Measurements from ENCODE around the gene WDR4. TPM values are rescaled to one million over a fixed set of nuclear protein-coding genes. Genes with fewer than 3 reads are reported as not detected.

WDR4 gene
- total and polyA plus RNA-seq, 2 experiments from 2014 or later = 22.5 to 50.2 TPM

GRCh38 chr21:42873096-42873495 is 6.2 kb downstream of the WDR4 start (continued):
- TF ChIP-seq REST (IDR thresholded peaks at IDR 0.05; ENCODE audit: unreplicated experiment) = no peak
- no peak for TF ChIP-seq STAT1 (IDR thresholded peaks at IDR 0.05; ENCODE audit: unreplicated experiment)

DNA sequence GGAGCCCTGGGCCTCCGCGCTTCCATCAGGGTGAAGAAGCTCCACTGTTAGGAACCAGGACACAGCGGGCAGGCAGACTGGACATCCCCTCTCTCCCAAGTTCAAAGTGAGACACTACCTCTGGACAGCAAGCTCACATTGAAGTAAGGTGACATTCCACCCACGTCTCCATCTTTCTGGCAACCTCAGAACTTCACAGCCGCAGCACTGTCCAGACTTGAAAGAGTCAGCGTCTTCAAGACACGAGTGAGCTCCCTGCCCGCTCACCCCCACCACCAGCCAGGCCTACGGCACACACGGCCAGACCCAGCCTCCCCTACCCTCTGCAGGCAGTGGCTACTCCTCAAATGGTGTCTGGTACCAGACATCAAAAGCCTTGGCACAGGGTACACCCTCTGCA is 11.1 kb downstream of the WDR4 start:
- H3K36me3 ChIP-seq (ENCODE audit: insufficient read depth) = peaks cover 45% of the 10 kb centered on the region
- Mint-ChIP-seq H3K4me1 (peaks cover 13% of the 10 kb centered on the region), H3K27me3 (ENCODE audit: insufficient read depth, low read depth, poor library complexity) (peaks cover 4% of the 10 kb centered on the region), H3K36me3 (ENCODE audit: low read depth) (peaks cover 88% of the 10 kb centered on the region), H3K4me3 (no peak overlapping the region), H3K27ac (no peak overlapping the region), H3K9me3 (no peaks in the 10 kb centered on the region; the same call in 2 of the 3 replicates)
- no peak overlapping the region for H2AFZ ChIP-seq
- H3K27ac ChIP-seq (ENCODE audit: low read depth) = 0 out of 2 replicates have a peak overlapping the region, but pooled peaks have one; percentile 6
- no peak overlapping the region for H3K4me3 ChIP-seq
- no peaks in the 10 kb centered on the region for H3K9me2 ChIP-seq (ENCODE audit: insufficient read depth)
- peaks cover 31% of the 10 kb centered on the region for H3F3A ChIP-seq (replicated peaks; ENCODE audit: low read depth)
- peaks cover 45% of the 10 kb centered on the region for H4K20me1 ChIP-seq (replicated peaks; ENCODE audit: insufficient read depth)
- H3K79me2 ChIP-seq (replicated peaks; ENCODE audit: insufficient read depth) = peaks cover 97% of the 10 kb centered on the region
- DNase-seq (ENCODE audit: low spot score) (no peak), ATAC-seq (no peak)
- H3K4me1 ChIP-seq (ENCODE audit: insufficient read depth) = no peaks in the 10 kb centered on the region
- H3K27me3 ChIP-seq (ENCODE audit: insufficient read depth) = no peaks in the 10 kb centered on the region
- no peak overlapping the region for H3K4me2 ChIP-seq
- TF ChIP-seq CTCF (conservative IDR thresholded peaks at IDR 0.05; ENCODE audit: low read depth in 2 of 2) (no peak), ZNF114 (CRISPR knock-in tag; IDR thresholded peaks at IDR 0.05) (no peak), STAT1 (IDR thresholded peaks at IDR 0.05; ENCODE audit: unreplicated experiment) (no peak), NANOG (IDR thresholded peaks at IDR 0.05; ENCODE audit: borderline replicate concordance) (no peak), EZH2 (IDR thresholded peaks at IDR 0.05; ENCODE audit: low read depth, unreplicated experiment) (no peak), REST (IDR thresholded peaks at IDR 0.05; ENCODE audit: unreplicated experiment) (no peak), CREB1 (CRISPR knock-in tag; IDR thresholded peaks at IDR 0.05; ENCODE audit: low read depth) (no peak), POLR2AphosphoS5 (IDR thresholded peaks at IDR 0.05; ENCODE audit: low read depth) (no peak)
- TF ChIP-seq, protein P1, sequence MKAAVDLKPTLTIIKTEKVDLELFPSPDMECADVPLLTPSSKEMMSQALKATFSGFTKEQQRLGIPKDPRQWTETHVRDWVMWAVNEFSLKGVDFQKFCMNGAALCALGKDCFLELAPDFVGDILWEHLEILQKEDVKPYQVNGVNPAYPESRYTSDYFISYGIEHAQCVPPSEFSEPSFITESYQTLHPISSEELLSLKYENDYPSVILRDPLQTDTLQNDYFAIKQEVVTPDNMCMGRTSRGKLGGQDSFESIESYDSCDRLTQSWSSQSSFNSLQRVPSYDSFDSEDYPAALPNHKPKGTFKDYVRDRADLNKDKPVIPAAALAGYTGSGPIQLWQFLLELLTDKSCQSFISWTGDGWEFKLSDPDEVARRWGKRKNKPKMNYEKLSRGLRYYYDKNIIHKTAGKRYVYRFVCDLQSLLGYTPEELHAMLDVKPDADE (IDR thresholded peaks at IDR 0.05) = no peak

All from GM23338 (cell line).